ENCODE measurements around the gene MYO1D.

MYO1D gene

GRCh38 chr17:32798938-32799337 is 78.0 kb downstream of the MYO1D start:
- DNase-seq (ENCODE audit: low read depth): no peak
- no peak for TF ChIP-seq CTCF (conservative IDR thresholded peaks at IDR 0.05; ENCODE audit: low read depth, low read length)
- H3K4me3 ChIP-seq (ENCODE audit: low read length): no peak overlapping the region

GRCh38 chr17:32795339-32795979 is 81.5 kb downstream of the MYO1D start:
- TF ChIP-seq CTCF (conservative IDR thresholded peaks at IDR 0.05; ENCODE audit: low read depth, low read length): no peak
- H3K4me3 ChIP-seq (ENCODE audit: low read length): no peak overlapping the region
- DNase-seq (ENCODE audit: low read depth): no peak

- no peak for DNase-seq (ENCODE audit: low read depth)
- no peak overlapping the region for H3K4me3 ChIP-seq (ENCODE audit: low read length)
- TF ChIP-seq CTCF (conservative IDR thresholded peaks at IDR 0.05; ENCODE audit: low read depth, low read length): no peak
Measured at GRCh38 chr17:32794533-32795246, 82.2 kb downstream of the MYO1D start.

- no peak overlapping the region for H3K4me3 ChIP-seq (ENCODE audit: low read length)
- TF ChIP-seq CTCF (conservative IDR thresholded peaks at IDR 0.05; ENCODE audit: low read depth, low read length): no peak
- no peak for DNase-seq (ENCODE audit: low read depth)
Measured at GRCh38 chr17:32793841-32794240, 83.1 kb downstream of the MYO1D start.

GRCh38 chr17:32792207-32792606 is 84.7 kb downstream of the MYO1D start:
- TF ChIP-seq CTCF (conservative IDR thresholded peaks at IDR 0.05; ENCODE audit: low read depth, low read length): no peak
- no peak overlapping the region for H3K4me3 ChIP-seq (ENCODE audit: low read length)
- no peak for DNase-seq (ENCODE audit: low read depth)

- TF ChIP-seq CTCF (conservative IDR thresholded peaks at IDR 0.05; ENCODE audit: low read depth, low read length): no peak
- H3K4me3 ChIP-seq (ENCODE audit: low read length): no peak overlapping the region
- no peak for DNase-seq (ENCODE audit: low read depth)
Measured at GRCh38 chr17:32786169-32786568, 90.8 kb downstream of the MYO1D start.

- DNase-seq (ENCODE audit: low read depth): no peak
- H3K4me3 ChIP-seq (ENCODE audit: low read length): no peak overlapping the region
- TF ChIP-seq CTCF (conservative IDR thresholded peaks at IDR 0.05; ENCODE audit: low read depth, low read length): no peak
Measured at GRCh38 chr17:32784113-32784512, 92.8 kb downstream of the MYO1D start.
